Stimulated activated CD4-positive, alpha-beta T cell treated with anti-CD3 and anti-CD28 coated beads, Interleukin-12 subunit alpha, Interleukin-12 subunit beta, amount 100 ng/mL, for 48 hours (primary cell): ENCODE data around the gene CD200R1L.

ENCODE experiments used
- DNase-seq, 3 donors: peaks; one replicate each; pipeline ENCODE4 v3.0.0-alpha.2; 2020; ENCODE audit warnings: low read depth in 2 of 3, low spot score in 1 of 3

The CD200R1L gene

DNA sequence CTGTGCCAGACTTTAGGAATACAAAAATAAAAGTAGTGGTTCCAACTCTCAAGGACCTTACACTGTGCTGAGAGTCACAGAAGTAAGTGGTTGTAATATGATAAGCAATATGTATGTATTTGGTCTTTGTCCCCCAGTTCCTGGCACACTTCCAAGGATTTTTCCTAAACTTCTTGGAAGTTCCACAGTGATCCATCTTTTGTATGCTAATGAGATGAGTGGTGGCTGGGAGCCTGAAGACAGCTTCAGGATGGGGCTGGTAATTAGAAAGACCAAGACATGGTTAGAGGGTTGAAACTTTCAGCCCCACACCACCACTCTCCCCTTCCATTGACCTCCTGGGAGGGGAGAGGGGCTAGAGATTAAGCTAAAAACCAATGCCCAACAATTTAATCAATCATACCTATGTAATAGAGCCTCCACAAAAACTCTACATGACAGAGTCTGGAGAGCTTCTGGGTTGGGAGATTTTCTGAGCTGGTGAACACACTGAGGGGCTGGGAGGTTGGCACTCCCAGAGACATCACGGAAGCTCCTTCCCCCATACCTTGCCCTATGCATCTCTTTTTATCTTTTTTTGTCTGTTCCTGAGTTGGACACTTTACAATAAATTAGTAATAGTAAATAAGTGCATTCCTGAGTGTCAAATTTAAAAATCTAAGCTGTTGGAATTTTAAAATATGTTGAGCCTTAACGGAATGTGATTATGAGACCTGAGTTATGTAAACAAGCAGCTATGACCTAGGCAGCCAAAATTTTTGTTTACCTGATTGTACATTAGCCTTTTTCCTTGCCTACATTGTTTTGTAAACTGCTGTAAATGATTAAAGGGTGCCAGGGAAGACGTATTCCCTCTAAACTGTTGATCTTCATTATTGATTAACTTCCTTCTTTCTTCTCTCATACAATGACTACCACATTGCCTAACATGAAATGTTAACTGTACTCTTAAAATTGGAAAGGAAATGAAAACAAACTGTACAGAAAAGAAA is 24.3 kb downstream of the CD200R1L start:
- no peak for DNase-seq

- DNase-seq = no peak
These were observed 28.4 kb downstream of the CD200R1L start for GRCh38 chr3:112818289-112818688.

- no peak for DNase-seq
These were observed 28.9 kb downstream of the CD200R1L start for GRCh38 chr3:112817797-112818196.

- DNase-seq = no peak
These were observed 29.4 kb downstream of the CD200R1L start for GRCh38 chr3:112817271-112817670.

GRCh38 chr3:112815981-112816380 is 30.7 kb downstream of the CD200R1L start:
- DNase-seq = no peak

DNA sequence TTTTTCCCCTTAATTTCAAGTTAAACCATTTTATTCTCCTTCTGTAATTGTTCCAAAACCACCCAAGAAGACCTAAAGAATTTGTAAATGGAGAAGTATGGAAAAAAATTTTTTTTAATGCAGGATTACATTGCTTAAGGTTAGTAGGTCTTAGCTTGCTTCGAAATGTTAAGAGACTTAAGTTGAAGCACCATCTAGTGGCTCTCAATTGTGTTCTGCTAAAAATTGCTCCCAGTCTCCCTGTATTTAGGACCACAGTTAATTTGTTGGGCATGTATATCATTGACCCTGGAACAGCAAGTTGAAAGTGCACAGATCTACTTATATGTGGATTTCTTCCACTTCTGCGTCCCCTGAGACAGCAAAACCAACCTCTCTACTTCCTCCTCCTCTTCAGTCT is 32.4 kb downstream of the CD200R1L start:
- DNase-seq = no peak

DNA sequence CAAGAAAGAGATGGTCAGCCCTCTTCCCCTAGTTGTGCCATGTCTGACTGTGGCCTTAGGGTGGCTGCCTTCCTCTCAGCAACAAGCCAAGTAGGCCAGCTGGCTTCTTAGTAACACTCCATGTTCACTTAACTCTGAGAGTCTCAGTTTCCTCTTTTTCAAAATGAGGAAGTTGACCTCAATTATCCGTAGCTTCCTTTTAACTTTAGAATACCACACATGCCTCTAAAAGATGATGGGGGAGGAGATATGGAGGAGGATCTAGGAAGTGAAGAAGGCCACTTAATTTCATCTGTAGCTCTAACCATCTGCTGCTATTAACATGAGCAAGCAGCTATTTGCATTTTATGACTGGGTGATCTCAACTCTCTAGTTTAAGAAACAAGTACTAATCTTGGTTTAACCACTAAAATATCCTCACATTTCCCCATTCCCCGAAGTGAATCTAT is 32.9 kb downstream of the CD200R1L start:
- DNase-seq = no peak

DNA sequence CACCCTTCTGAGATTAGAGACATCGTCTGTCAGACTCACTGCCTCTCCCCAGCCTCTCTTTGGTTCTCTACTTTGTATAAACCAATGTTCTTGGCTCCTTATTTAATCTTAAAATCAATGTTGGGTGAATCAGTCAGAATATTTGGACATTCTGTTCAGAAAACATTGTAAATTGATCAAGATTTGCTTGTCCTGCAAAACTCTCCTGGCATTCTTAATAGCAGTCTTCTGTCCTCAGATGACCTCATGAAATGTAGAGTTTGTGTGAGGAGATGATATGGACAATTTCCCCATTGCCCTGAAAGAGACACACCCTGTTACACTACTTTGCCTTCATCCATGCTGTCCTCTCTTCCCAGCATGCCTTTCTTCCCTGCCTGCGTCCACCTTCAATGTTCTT is 33.6 kb downstream of the CD200R1L start:
- no peak for DNase-seq

DNA sequence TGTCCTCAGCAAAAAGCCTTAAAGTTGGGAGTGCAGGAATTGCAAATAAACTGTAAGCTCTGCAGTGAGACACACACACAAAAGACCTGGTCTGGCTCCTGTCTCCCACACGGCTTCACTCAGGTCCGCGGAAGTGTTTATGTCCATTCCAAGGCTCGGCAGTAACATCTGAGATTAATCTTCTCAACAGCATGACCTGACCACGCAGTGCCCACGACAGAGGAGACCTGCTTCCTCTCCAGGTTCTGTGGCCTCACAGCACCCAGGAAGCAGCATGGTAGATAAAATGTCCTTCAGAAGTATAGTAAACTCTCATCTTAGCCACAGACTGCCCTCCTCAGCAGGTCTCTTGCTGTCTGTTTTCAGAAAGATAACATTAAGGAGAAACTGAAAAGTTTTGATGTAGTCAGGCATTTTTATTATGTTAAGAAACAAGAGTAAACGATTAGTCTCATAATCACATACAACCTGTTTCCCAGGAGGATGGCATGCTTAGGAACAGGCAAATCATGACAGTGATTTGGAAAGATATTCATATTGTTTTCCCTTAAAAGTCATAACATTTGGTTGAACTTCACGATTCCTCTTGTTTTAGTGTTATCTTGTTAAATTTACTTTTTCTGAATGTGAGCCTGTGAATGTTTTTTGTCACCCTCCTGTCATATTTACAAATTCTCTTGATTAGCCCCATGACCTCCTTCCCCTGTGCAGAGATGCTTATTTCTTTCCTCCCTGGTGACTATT is 34.6 kb downstream of the CD200R1L start:
- DNase-seq = no peak

DNA sequence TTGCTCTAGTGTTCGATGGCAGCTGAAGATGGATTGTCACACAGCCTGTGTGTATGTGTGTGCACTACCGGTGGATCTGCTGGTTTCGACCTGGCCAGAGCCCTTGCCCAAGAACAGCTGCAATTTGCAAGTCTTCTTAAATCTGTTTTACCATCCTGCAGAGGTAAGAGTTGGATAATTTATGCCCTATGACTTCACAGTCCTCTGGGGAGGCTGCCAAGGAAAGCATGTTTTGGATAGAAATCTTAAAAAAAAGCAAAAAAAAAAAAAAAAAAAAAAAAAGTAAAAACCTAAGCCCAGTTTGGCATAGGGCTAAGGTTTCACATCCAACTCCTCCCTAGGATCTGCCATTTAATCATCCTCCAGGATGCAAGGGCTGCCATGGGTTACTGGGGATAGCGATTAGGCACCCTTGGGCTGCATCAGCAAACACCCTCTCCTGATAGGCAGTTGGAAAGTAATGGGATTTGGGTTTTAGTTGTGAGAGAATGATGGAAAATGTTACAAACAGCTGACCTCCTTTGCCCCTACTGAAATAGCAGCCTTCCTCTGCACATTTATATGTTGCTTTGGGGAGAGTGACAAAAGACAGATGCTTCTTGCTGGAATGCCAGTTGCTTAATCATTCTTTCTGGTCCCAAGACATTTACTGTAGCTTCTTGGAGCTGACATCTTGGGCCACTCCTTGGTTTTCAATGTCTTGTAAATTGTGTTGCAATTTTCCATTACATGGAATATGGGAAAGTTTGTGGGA is 35.4 kb downstream of the CD200R1L start:
- no peak for DNase-seq

DNA sequence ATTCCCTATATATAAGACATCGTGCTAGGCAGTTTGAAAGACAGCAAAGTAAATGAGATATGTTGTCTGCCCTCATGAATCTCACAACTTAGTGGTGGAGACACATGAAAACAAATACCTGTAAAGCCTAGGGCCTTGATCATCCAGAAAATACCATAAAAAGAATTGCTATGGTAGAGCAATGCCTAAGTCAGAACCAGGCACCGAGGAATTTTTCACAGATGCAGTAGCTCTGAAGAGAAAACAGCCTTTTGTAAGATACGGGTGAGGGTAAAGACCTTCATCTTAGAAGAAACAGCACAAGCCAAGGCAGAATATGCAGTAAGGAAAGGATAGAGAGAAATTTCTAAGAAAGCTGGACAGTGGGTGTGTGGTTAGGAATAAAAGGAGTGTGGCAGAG is 36.1 kb downstream of the CD200R1L start:
- no peak for DNase-seq

- DNase-seq = no peak
These were observed 38.5 kb downstream of the CD200R1L start for GRCh38 chr3:112808136-112808535.

- DNase-seq = no peak
These were observed 39.0 kb downstream of the CD200R1L start for GRCh38 chr3:112807685-112808084.

DNA sequence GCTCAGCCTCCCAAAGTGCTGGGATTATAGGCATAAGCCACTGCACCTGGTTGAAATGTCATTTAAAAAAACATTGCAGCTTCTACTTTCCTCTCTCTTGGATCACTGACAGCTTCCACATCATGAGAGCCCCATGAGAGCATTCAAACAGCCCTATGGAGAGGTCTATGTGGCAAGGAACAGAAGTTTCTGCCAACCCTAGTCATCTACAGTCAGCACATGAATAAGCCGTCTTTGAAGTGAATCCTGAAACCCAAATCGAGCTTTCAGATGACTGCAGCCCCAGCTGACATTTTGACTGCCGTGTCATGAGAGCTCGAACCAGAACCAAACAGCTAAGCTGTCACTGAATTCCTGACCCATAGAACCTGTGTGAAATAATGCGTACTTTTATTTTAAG is 39.8 kb downstream of the CD200R1L start:
- DNase-seq = no peak

DNA sequence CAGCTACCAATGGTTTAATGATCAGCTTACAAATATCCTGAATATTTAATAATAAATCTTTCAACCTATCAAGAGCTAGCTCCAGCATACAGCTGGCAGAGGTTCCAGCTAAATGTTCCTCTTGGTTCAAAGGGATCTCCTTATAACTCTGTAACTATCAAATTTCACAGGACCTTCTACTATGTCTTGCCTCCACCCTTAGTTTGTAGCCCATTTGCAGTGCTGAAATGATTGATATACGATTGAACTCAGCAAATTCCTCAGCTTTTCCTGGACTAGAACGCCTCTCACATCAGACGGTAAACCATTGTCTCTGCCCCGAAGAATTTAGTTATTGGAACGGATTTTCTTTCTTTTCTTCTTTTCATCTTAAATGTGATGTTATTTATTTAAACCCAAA is 41.5 kb downstream of the CD200R1L start:
- DNase-seq = no peak

- DNase-seq = no peak
These were observed 42.6 kb downstream of the CD200R1L start for GRCh38 chr3:112804021-112804420.

- DNase-seq = no peak
These were observed 43.2 kb downstream of the CD200R1L start for GRCh38 chr3:112803467-112803866.

DNA sequence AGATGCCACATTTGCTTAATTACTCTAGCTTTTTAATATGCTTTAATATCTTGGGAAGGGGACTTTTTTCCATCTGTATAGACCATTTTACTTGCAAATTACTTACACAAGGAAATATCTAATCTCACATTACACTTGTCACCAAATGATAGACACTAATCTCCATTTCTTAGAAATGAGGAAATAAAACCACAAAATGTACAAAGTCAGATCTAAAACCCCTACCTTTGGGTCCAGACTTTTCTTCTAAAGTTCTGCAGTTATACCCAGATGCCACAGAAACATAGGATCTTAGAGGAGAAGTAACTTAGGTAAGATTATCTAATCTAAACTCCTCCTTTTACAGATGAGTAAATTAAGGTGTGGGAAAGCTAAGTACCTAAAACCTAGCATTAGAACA is 44.3 kb downstream of the CD200R1L start:
- no peak for DNase-seq

DNA sequence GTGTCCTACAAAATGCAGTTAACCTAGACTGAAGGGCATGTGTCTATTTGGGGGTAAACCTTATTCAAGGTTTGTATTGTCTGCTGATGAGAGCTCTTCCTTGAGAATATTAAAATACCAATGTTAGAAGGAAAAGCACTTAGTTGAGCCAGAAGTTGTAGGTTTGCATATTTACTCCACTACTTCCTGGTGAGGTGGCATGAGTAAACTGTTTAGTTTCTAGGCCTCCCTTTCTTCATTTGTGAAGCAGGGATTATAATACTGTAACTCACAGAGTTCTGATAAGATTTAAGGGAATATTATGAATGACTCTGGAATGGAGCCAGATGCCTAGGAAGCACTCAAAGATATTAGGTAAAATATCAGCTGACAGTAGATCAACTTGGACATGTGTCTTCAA is 46.7 kb downstream of the CD200R1L start:
- no peak for DNase-seq

DNA sequence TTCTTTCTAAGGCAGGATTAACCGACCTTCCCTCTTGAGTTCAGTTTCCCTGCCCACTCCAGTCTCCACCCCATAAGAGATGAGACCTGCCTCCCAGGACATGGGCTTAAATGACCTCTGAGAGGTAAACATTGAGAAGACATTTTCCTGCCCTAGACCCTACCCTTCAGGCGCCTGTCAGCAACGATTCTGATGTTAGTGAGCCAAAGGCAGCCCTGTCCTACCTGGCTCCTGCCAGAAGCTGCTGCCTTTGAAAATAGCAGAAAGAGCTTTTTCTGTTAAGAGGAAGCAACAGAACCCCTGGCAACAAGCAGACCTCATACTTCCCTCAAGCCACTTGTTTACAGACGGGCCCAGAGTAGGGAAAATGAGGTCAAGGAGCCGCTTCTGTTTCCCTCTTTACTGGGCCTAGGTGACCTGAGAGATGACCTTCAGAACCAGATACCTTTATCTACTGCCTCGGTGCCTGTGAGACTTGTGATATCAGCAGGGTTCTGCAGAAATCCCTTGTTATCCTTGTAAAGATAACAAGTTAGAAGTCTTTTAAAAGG is 52.0 kb downstream of the CD200R1L start:
- DNase-seq = no peak
